Trophoblast cell (in vitro differentiated cells and primary cell): Measurements from ENCODE around the gene GCSAM.

Experiments used
- DNase-seq, 2 donors: peaks; one replicate each; pipeline ENCODE4 v3.0.0-alpha.2; 2016
- H2AFZ ChIP-seq: 2 replicates; pipeline ENCODE4 v1.6.1; 2013; ENCODE audit warnings: low read length, moderate library complexity, mild to moderate bottlenecking; ENCODE audit not compliant: insufficient read depth, poor library complexity
- H2AK5ac ChIP-seq: 2 replicates; pipeline ENCODE4 v1.6.1; 2013; ENCODE audit warnings: mild to moderate bottlenecking, low read length
- H2BK120ac ChIP-seq: 2 replicates; pipeline ENCODE4 v1.6.1; 2013; ENCODE audit warnings: low read length, mild to moderate bottlenecking, moderate library complexity; ENCODE audit not compliant: insufficient read depth, poor library complexity
- H2BK12ac ChIP-seq: 2 replicates; pipeline ENCODE4 v1.6.1; 2013; ENCODE audit warnings: mild to moderate bottlenecking, low read length, moderate library complexity
- H2BK5ac ChIP-seq: 2 replicates; pipeline ENCODE4 v1.6.1; 2013; ENCODE audit warnings: low read length, low read depth, moderate library complexity, mild to moderate bottlenecking; ENCODE audit not compliant: poor library complexity
- H3K14ac ChIP-seq: 2 replicates; pipeline ENCODE4 v1.6.1; 2013; ENCODE audit warnings: mild to moderate bottlenecking, low read length
- H3K18ac ChIP-seq: 2 replicates; pipeline ENCODE4 v1.6.1; 2013; ENCODE audit warnings: mild to moderate bottlenecking, low read length
- H3K23ac ChIP-seq: 2 replicates; pipeline ENCODE4 v1.6.1; 2013; ENCODE audit warnings: low read length
- H3K27ac ChIP-seq: 2 replicates; pipeline ENCODE4 v1.5.1; 2013; ENCODE audit warnings: low read depth, mild to moderate bottlenecking, inconsistent platforms, low read length, moderate library complexity
- H3K27me3 ChIP-seq: 2 replicates; pipeline ENCODE4 v1.6.1; 2013; ENCODE audit warnings: inconsistent platforms, mild to moderate bottlenecking, low read length, moderate library complexity; ENCODE audit not compliant: insufficient read depth
- H3K36me3 ChIP-seq, 2 experiments: 1 replicate in 1 of 2; 2 replicates in 1 of 2; pipeline ENCODE4 v1.6.1; 2013; ENCODE audit warnings: low read length in 2 of 2, mild to moderate bottlenecking in 2 of 2, moderate library complexity in 1 of 2; ENCODE audit not compliant: insufficient read depth in 2 of 2, control insufficient read depth in 1 of 2
- H3K4ac ChIP-seq: 2 replicates; pipeline ENCODE4 v1.6.1; 2013; ENCODE audit warnings: low read depth, mild to moderate bottlenecking, low read length, moderate library complexity
- H3K4me1 ChIP-seq, 2 experiments: 1 replicate in 1 of 2; 2 replicates in 1 of 2; pipeline ENCODE4 v1.6.1; 2013; ENCODE audit warnings: low read length in 2 of 2, mild to moderate bottlenecking in 2 of 2, moderate library complexity in 1 of 2; ENCODE audit not compliant: insufficient read depth in 2 of 2, control insufficient read depth in 1 of 2
- H3K4me2 ChIP-seq: 2 replicates; pipeline ENCODE4 v1.6.1; 2013; ENCODE audit warnings: inconsistent platforms, mild to moderate bottlenecking, low read length, moderate library complexity
- H3K4me3 ChIP-seq: 2 replicates; pipeline ENCODE4 v1.5.1; 2013; ENCODE audit warnings: mild to moderate bottlenecking, low read depth, low read length, inconsistent platforms
- H3K79me1 ChIP-seq: one replicate; pipeline ENCODE4 v1.6.1; 2013; ENCODE audit warnings: low read length
- H3K79me2 ChIP-seq: 2 replicates; pipeline ENCODE4 v1.6.1; 2013; ENCODE audit warnings: low read length, mild to moderate bottlenecking; ENCODE audit not compliant: control insufficient read depth, insufficient read depth, poor library complexity
- H3K9ac ChIP-seq: 2 replicates; pipeline ENCODE4 v1.6.1; 2013; ENCODE audit warnings: mild to moderate bottlenecking, low read length
- H3K9me3 ChIP-seq: 2 replicates; pipeline ENCODE4 v1.6.1; 2013; ENCODE audit warnings: low read depth, mild to moderate bottlenecking, control low read depth, inconsistent platforms, low read length; ENCODE audit not compliant: insufficient read depth
- H4K12ac ChIP-seq: 2 replicates; pipeline ENCODE4 v1.6.1; 2013; ENCODE audit warnings: low read depth, mild to moderate bottlenecking, low read length, moderate library complexity
- H4K8ac ChIP-seq: 2 replicates; pipeline ENCODE4 v1.6.1; 2013; ENCODE audit warnings: low read depth, mild to moderate bottlenecking, low read length, moderate library complexity
- H4K91ac ChIP-seq: one replicate; pipeline ENCODE4 v1.6.1; 2013; ENCODE audit warnings: low read depth, mild to moderate bottlenecking, low read length, moderate library complexity
- WGBS: extraction: QIAGEN DNeasy Blood & Tissue Kit; methylation state at CpG from one replicate; pipeline ENCODE4 v1.1.7; 2013; ENCODE audit warnings: missing lambda C conversion rate; ENCODE audit not compliant: insufficient read length, insufficient coverage; ENCODE audit errors: extremely low coverage; 5-methylcytosine and 5-hydroxymethylcytosine counted together

GCSAM gene

GRCh38 chr3:112133626-112134334 lies 732 bp upstream of the GCSAM start:
- Histone ChIP-seq H3K4me1 (peaks cover 0 to 4% of the 10 kb centered on the region in 2 experiments), H2BK5ac (no peak overlapping the region), H3K79me2 (no peaks in the 10 kb centered on the region), H3K9ac (no peak overlapping the region), H3K4me2 (no peak overlapping the region), H2BK120ac (no peak overlapping the region), H4K8ac (no peak overlapping the region), H2AFZ (no peak overlapping the region), H4K91ac (no peak overlapping the region), H3K27ac (no peak overlapping the region), H3K79me1 (no peaks in the 10 kb centered on the region), H3K4me3 (no peak overlapping the region), H3K9me3 (no peaks in the 10 kb centered on the region), H2BK12ac (no peak overlapping the region), H3K18ac (no peak overlapping the region), H3K14ac (no peak overlapping the region), H2AK5ac (no peak overlapping the region), H3K23ac (peak overlapping the region; percentile 71), H3K4ac (no peak overlapping the region), H3K27me3 (no peaks in the 10 kb centered on the region), H4K12ac (no peak overlapping the region), H3K36me3 (no peaks in the 10 kb centered on the region)
- no CpG with 5 or more reads among the region's 5 CpGs for WGBS
- DNase-seq: no peak

- DNase-seq: no peak
- Histone ChIP-seq H3K27me3 (no peaks in the 10 kb centered on the region), H3K79me2 (no peaks in the 10 kb centered on the region), H3K14ac (no peak overlapping the region), H3K79me1 (peaks cover 3% of the 10 kb centered on the region), H3K9me3 (no peaks in the 10 kb centered on the region), H2BK12ac (no peak overlapping the region), H2AFZ (no peak overlapping the region), H2BK120ac (no peak overlapping the region), H3K18ac (no peak overlapping the region), H3K23ac (no peak overlapping the region), H3K4ac (no peak overlapping the region), H2AK5ac (no peak overlapping the region), H3K4me1 (peaks cover 3 to 9% of the 10 kb centered on the region in 2 experiments), H3K36me3 (no peaks in the 10 kb centered on the region), H3K27ac (no peak overlapping the region), H3K4me2 (no peak overlapping the region), H2BK5ac (no peak overlapping the region), H4K8ac (no peak overlapping the region), H3K4me3 (no peak overlapping the region), H3K9ac (no peak overlapping the region), H4K12ac (no peak overlapping the region), H4K91ac (no peak overlapping the region)
- no CpG with 5 or more reads among the region's 1 CpG for WGBS
These were observed 494 bp downstream of the GCSAM start for GRCh38 chr3:112132554-112132953.

GRCh38 chr3:112132088-112132487 lies 960 bp downstream of the GCSAM start:
- H4K8ac ChIP-seq: no peak overlapping the region
- H3K9me3 ChIP-seq: no peaks in the 10 kb centered on the region
- H3K14ac ChIP-seq: no peak overlapping the region
- H3K9ac ChIP-seq: no peak overlapping the region
- no peak overlapping the region for H2BK5ac ChIP-seq
- no peak overlapping the region for H4K91ac ChIP-seq
- H3K23ac ChIP-seq: no peak overlapping the region
- H2AK5ac ChIP-seq: no peak overlapping the region
- no peak overlapping the region for H4K12ac ChIP-seq
- no peak overlapping the region for H3K4me3 ChIP-seq
- no peaks in the 10 kb centered on the region for H3K79me2 ChIP-seq
- no peaks in the 10 kb centered on the region for H3K27me3 ChIP-seq
- WGBS: no CpG with 5 or more reads among the region's 3 CpGs
- no peak overlapping the region for H2AFZ ChIP-seq
- no peak overlapping the region for H3K27ac ChIP-seq
- H3K79me1 ChIP-seq: peaks cover 3% of the 10 kb centered on the region
- no peak overlapping the region for H3K4me2 ChIP-seq
- H3K18ac ChIP-seq: no peak overlapping the region
- H2BK120ac ChIP-seq: no peak overlapping the region
- peaks cover 3 to 9% of the 10 kb centered on the region in 2 experiments for H3K4me1 ChIP-seq
- DNase-seq: no peak
- no peak overlapping the region for H3K4ac ChIP-seq
- H3K36me3 ChIP-seq: no peaks in the 10 kb centered on the region
- no peak overlapping the region for H2BK12ac ChIP-seq

GRCh38 chr3:112131111-112131510 lies 1.9 kb downstream of the GCSAM start:
- no peak overlapping the region for H3K4me2 ChIP-seq
- no peak overlapping the region for H3K27ac ChIP-seq
- H3K18ac ChIP-seq: no peak overlapping the region

More at GRCh38 chr3:112131111-112131510, 1.9 kb downstream of the GCSAM start:
- H2BK120ac ChIP-seq: no peak overlapping the region
- H4K91ac ChIP-seq: no peak overlapping the region
- no peak for DNase-seq
- H3K9me3 ChIP-seq: no peaks in the 10 kb centered on the region
- H3K4ac ChIP-seq: no peak overlapping the region
- H3K79me1 ChIP-seq: peaks cover 3% of the 10 kb centered on the region
- H3K4me1 ChIP-seq: peaks cover 3 to 13% of the 10 kb centered on the region in 2 experiments
- no peak overlapping the region for H3K9ac ChIP-seq
- no peak overlapping the region for H3K23ac ChIP-seq
- H2BK12ac ChIP-seq: no peak overlapping the region
- no peak overlapping the region for H4K12ac ChIP-seq
- no peak overlapping the region for H3K14ac ChIP-seq
- no peak overlapping the region for H2BK5ac ChIP-seq
- no peak overlapping the region for H3K4me3 ChIP-seq
- no peaks in the 10 kb centered on the region for H3K27me3 ChIP-seq
- no peaks in the 10 kb centered on the region for H3K79me2 ChIP-seq
- no peaks in the 10 kb centered on the region for H3K36me3 ChIP-seq
- no peak overlapping the region for H2AK5ac ChIP-seq
- WGBS: no CpG with 5 or more reads among the region's 3 CpGs
- no peak overlapping the region for H4K8ac ChIP-seq
- no peak overlapping the region for H2AFZ ChIP-seq
